HepG2 (cell line): Measurements from ENCODE around the gene WDR81. TPM values are rescaled to one million over a fixed set of nuclear protein-coding genes. Genes with fewer than 3 reads are reported as not detected.

Source experiments
- ATAC-seq: fragments of 200-7000 bp; cut with Tn5 transposase; 3 replicates; pipeline ENCODE4 v1.9.1; 2020; ENCODE audit warnings: mild to moderate bottlenecking, moderate library complexity
- BruUV-seq: library from RNA; stranded (reverse); fragments of 400-500 nt; replicated peaks from 2 replicates; lab custom pipeline; 2021; lab: Mats Ljungman, UMichigan
- CTCF ChIA-PET: fragments of 300-600 bp; formaldehyde crosslinking; extraction: SDS; loops from one replicate; lab custom pipeline; 2021; ENCODE audit warnings: low total read pairs, inconsistent platforms, low intra/inter-chr PET ratio; lab: Yijun Ruan, JAX
- POLR2A ChIA-PET: fragments of 350-600 bp; sonication (Branson Sonifier 250); formaldehyde crosslinking; loops from one replicate; lab custom pipeline; 2020; ENCODE audit warnings: antibody characterized with exemption, inconsistent platforms; lab: Yijun Ruan, JAX
- DNase-seq: peaks from one replicate; pipeline ENCODE4 v3.0.0-alpha.2; 2015; ENCODE audit warnings: low spot score
- FAIRE-seq: peaks from 3 replicates; lab custom pipeline; 2011; peaks lifted over from hg19 to GRCh38; lab: Jason Lieb, UNC
- H2AFZ ChIP-seq: one replicate; pipeline ENCODE4 v1.6.1; 2011; ENCODE audit warnings: low read length, inconsistent platforms
- H3K27ac ChIP-seq: fragments of 300-600 bp; 3 replicates; pipeline ENCODE4 v1.8.0; 2011; ENCODE audit warnings: mixed run types, mild to moderate bottlenecking, mixed read lengths, low read length, inconsistent platforms; ENCODE audit not compliant: insufficient read depth; ENCODE audit errors: extremely low read length
- H3K27me3 ChIP-seq, 2 experiments: fragments of 200-600 bp in 1 of 2; 2 replicates in 1 of 2; 3 replicates in 1 of 2; pipeline versions ENCODE4 v1.6.0 to v1.8.0; 2011; ENCODE audit warnings: low read length in 2 of 2, mild to moderate bottlenecking in 2 of 2, moderate library complexity in 2 of 2, inconsistent platforms in 1 of 2; ENCODE audit not compliant: insufficient read depth in 2 of 2, control insufficient read depth in 1 of 2
- H3K36me3 ChIP-seq, 2 experiments: fragments of 200-600 bp in 1 of 2; replicated peaks in 1 of 2; 2 replicates in 1 of 2; 3 replicates in 1 of 2; pipeline versions ENCODE4 v1.5.1 to v1.8.0; 2011; ENCODE audit warnings: low read length in 2 of 2, inconsistent platforms in 1 of 2; ENCODE audit not compliant: insufficient read depth in 2 of 2, control insufficient read depth in 1 of 2
- H3K4me1 ChIP-seq: 2 replicates; pipeline ENCODE4 v1.5.1; 2012; ENCODE audit warnings: low read length, inconsistent platforms; ENCODE audit not compliant: insufficient read depth
- H3K4me2 ChIP-seq: 2 replicates; pipeline ENCODE4 v1.6.0; 2011; ENCODE audit warnings: low read depth, low read length, inconsistent platforms
- H3K4me3 ChIP-seq, 3 experiments: fragments of 200-600 bp in 1 of 3; sonication (generic), shearing (Covaris generic) in 1 of 3; replicated peaks in 1 of 3; 2 replicates each; pipeline ENCODE4 v1.5.1; 2011 to 2016; ENCODE audit warnings: low read length in 3 of 3, inconsistent platforms in 2 of 3, low read depth in 2 of 3, mild to moderate bottlenecking in 2 of 3, control low read depth in 1 of 3, mixed read lengths in 1 of 3; ENCODE audit not compliant: insufficient read depth in 1 of 3
- H3K79me2 ChIP-seq: one replicate; pipeline ENCODE4 v1.6.1; 2011; ENCODE audit warnings: low read length, inconsistent platforms; ENCODE audit not compliant: insufficient read depth
- H3K9ac ChIP-seq: 2 replicates; pipeline ENCODE4 v1.6.0; 2011; ENCODE audit warnings: mild to moderate bottlenecking, low read depth, low read length, inconsistent platforms; ENCODE audit not compliant: insufficient read depth
- H3K9me3 ChIP-seq: 2 replicates; pipeline ENCODE4 v1.5.1; 2012; ENCODE audit warnings: mild to moderate bottlenecking, low read length
- H4K20me1 ChIP-seq: 2 replicates; pipeline ENCODE4 v1.6.0; 2011; ENCODE audit warnings: inconsistent platforms, mild to moderate bottlenecking, low read length, moderate library complexity; ENCODE audit not compliant: insufficient read depth
- CBX1 ChIP-seq: IDR thresholded peaks from one replicate; pipeline ENCODE4 v1.6.1; 2016; ENCODE audit warnings: antibody characterized with exemption, low read depth
- HIVEP1 ChIP-seq: sonication (generic); formaldehyde crosslinking; IDR thresholded peaks from 2 replicates; pipeline ENCODE4 v1.4.0; 2020; ENCODE audit warnings: mild to moderate bottlenecking, missing genetic modification reagents
- LCORL ChIP-seq, 2 experiments: fragments of 450-650 bp in 1 of 2; sonication (generic) in 1 of 2; formaldehyde crosslinking in 1 of 2; IDR thresholded peaks; 2 replicates each; pipeline versions ENCODE4 v1.5.0 to v1.6.1; 2017 to 2020; ENCODE audit warnings: antibody characterized with exemption in 1 of 2, missing genetic modification reagents in 1 of 2
- PLSCR1 ChIP-seq: sonication (generic); formaldehyde crosslinking; IDR thresholded peaks from 2 replicates; pipeline ENCODE4 v1.5.0; 2020; ENCODE audit warnings: missing genetic modification reagents, mild to moderate bottlenecking, borderline replicate concordance
- PRPF4 ChIP-seq: fragments of 200-400 bp; formaldehyde crosslinking; IDR thresholded peaks from 2 replicates; pipeline ENCODE4 v1.6.1; 2016; ENCODE audit warnings: low read length, low read depth; ENCODE audit not compliant: poor library complexity, severe bottlenecking
- RELA ChIP-seq: sonication (generic); formaldehyde crosslinking; IDR thresholded peaks from 2 replicates; pipeline ENCODE4 v1.4.0; 2020; ENCODE audit warnings: missing genetic modification reagents
- ZBTB3 ChIP-seq: sonication (generic); formaldehyde crosslinking; IDR thresholded peaks from 2 replicates; pipeline ENCODE4 v1.4.0; 2020; ENCODE audit warnings: low read depth, mild to moderate bottlenecking, moderate library complexity, missing genetic modification reagents, borderline replicate concordance
- ZNF274 ChIP-seq: sonication (generic); formaldehyde crosslinking; IDR thresholded peaks from 2 replicates; pipeline ENCODE4 v1.5.1; 2020; ENCODE audit warnings: mild to moderate bottlenecking, missing genetic modification reagents
- ZNF292 ChIP-seq: sonication (generic); formaldehyde crosslinking; IDR thresholded peaks from 2 replicates; pipeline ENCODE4 v1.8.1; 2022; ENCODE audit warnings: mild to moderate bottlenecking, low read depth, missing genetic modification reagents, borderline replicate concordance
- ZNF7 ChIP-seq: IDR thresholded peaks from 2 replicates; pipeline ENCODE4 v1.6.1; 2016; ENCODE audit warnings: missing biosample characterization, missing genetic modification reagents
- ZNF737 ChIP-seq: sonication (generic); formaldehyde crosslinking; IDR thresholded peaks from 2 replicates; pipeline ENCODE4 v1.5.0; 2020; ENCODE audit warnings: missing genetic modification reagents, mild to moderate bottlenecking, borderline replicate concordance
- ZSCAN29 ChIP-seq: sonication (generic); formaldehyde crosslinking; conservative IDR thresholded peaks from 2 replicates; pipeline ENCODE4 v1.4.0; 2020; ENCODE audit warnings: mild to moderate bottlenecking, missing genetic modification reagents
- WGBS: methylation state at CpG from one replicate; pipeline ENCODE4 v1.1.6; 2017; ENCODE audit warnings: low lambda C conversion rate; 5-methylcytosine and 5-hydroxymethylcytosine counted together
- in situ Hi-C: cut with HindIII; loops from 2 replicates; pipeline ENCODE4 v1.10.0; 2017; ENCODE audit warnings: low pct_unique_long_range_greater_than_20kb; ENCODE audit not compliant: extremely low pct_ligation_motif_present
- intact Hi-C: fragments of 100-400 bp; cut with micrococcal nuclease; formaldehyde crosslinking; loops from one replicate; pipeline ENCODE4 v1.10.0; 2022; ENCODE audit not compliant: unreplicated experiment
- polyA plus RNA-seq, 8 experiments: library from polyadenylated mRNA; depleted of rRNA in 3 of 8; stranded (reverse) in 7 of 8; unstranded in 1 of 8; fragments of >200 nt; fragmentation: Illumina TruSeq in 4 of 8; extraction: Trizol in 4 of 8; gene quantifications; 2 replicates each; pipeline versions ENCODE4 v1.2.1 to v1.2.3, GENCODE V29; 2011 to 2016; ENCODE audit warnings: low read depth in 4 of 8, missing spikeins in 1 of 8, mixed read lengths in 1 of 8; ENCODE audit not compliant: insufficient read depth in 1 of 8
- total RNA-seq, 5 experiments: library from RNA; depleted of rRNA; stranded (reverse); fragments of >200 nt; fragmentation: Illumina TruSeq; extraction: Trizol; gene quantifications; 2 replicates each; pipeline ENCODE4 v1.2.3, GENCODE V29; 2016; ENCODE audit warnings: low read depth in 1 of 5
- TF ChIP-seq, protein P1 (sequence below): sonication (generic); formaldehyde crosslinking; conservative IDR thresholded peaks from 2 replicates; pipeline ENCODE4 v1.4.0; 2020; ENCODE audit warnings: missing genetic modification reagents
- TF ChIP-seq, protein P2 (sequence below): sonication (generic); formaldehyde crosslinking; IDR thresholded peaks from 2 replicates; pipeline ENCODE4 v1.8.1; 2023; ENCODE audit warnings: mild to moderate bottlenecking, missing genetic modification reagents
- TF ChIP-seq, protein P3 (sequence below): sonication (generic); formaldehyde crosslinking; IDR thresholded peaks from 2 replicates; pipeline ENCODE4 v1.4.0; 2020; ENCODE audit warnings: mild to moderate bottlenecking, missing genetic modification reagents

WDR81 gene
- total and polyA plus RNA-seq, 2 of the 13 experiments (the other 11 are each of a cell fraction or from before 2014, with no cell fraction given): 9.1 to 16.7 TPM

DNA sequence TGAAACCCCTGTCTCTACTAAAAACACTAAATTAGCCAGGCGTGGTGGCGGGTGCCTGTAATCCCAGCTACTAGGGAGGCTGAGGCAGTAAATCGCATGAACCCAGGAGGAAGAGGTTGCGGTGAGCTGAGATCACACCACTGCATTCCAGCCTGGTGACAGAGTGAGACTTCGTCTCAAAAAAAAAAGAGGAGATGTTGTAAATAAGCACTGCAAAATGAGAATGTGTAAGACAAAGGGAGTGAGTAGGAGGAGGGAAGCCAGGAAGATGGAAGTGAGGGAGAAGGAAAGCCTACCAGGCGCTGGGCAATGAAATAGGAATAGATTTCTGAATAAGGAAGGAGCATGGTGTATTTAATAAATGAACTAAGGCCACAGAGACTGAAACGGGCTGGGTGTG, 31.2 kb upstream of the WDR81 start (continued):
- TF ChIP-seq, protein P1, sequence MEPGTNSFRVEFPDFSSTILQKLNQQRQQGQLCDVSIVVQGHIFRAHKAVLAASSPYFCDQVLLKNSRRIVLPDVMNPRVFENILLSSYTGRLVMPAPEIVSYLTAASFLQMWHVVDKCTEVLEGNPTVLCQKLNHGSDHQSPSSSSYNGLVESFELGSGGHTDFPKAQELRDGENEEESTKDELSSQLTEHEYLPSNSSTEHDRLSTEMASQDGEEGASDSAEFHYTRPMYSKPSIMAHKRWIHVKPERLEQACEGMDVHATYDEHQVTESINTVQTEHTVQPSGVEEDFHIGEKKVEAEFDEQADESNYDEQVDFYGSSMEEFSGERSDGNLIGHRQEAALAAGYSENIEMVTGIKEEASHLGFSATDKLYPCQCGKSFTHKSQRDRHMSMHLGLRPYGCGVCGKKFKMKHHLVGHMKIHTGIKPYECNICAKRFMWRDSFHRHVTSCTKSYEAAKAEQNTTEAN: no peak
- no peak for TF ChIP-seq CBX1
- TF ChIP-seq ZBTB3 (CRISPR knock-in tag): no peak
- no peak for TF ChIP-seq ZNF737 (CRISPR knock-in tag)
- TF ChIP-seq, all 625 proteins: peak for 0

DNA sequence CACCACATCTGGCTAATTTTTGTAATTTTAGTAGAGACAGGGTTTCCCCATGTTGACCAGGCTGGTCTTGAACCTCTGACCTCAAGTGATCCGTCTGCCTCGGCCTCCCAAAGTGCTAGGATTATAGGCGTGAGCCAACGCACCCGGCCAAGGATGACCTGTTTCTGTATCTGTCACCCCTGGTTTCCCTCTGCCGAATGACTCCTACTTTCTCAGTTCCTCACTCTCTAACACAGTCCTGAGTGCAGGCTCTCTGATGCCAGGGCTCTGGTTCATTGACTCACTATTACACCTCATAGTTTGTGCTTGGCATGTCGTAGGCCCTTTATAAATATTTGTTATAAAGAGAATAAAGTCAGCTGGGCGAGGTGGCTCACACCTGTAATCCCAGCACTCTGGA, 29.1 kb upstream of the WDR81 start:
- no peaks in the 10 kb centered on the region for H3K9me3 ChIP-seq
- no peak for DNase-seq
- H3K4me3 ChIP-seq: no peak overlapping the region
- H3K9ac ChIP-seq: no peak overlapping the region
- in situ Hi-C loops (no loop called here), intact Hi-C loops (no loop called here)
- 60% methylated on average over 8 of the region's 8 CpGs for WGBS
- peaks cover 19% of the 10 kb centered on the region for H3K4me1 ChIP-seq
- peaks cover 0 to 1% of the 10 kb centered on the region in 2 experiments; a peak in 1 of 5 replicates for H3K27me3 ChIP-seq
- POLR2A ChIA-PET: no interaction called here
- no peak for ATAC-seq
- H3K27ac ChIP-seq: no peak overlapping the region
- CTCF ChIA-PET: no interaction called here
- H3K36me3 ChIP-seq: no peaks in the 10 kb centered on the region
- no peaks in the 10 kb centered on the region for H4K20me1 ChIP-seq
- no peak for FAIRE-seq
- no TSS peak for BruUV-seq
- TF ChIP-seq PRPF4: no peak
- TF ChIP-seq ZNF292: no peak
- no peak for TF ChIP-seq ZBTB3 (CRISPR knock-in tag)
- TF ChIP-seq, protein P2, sequence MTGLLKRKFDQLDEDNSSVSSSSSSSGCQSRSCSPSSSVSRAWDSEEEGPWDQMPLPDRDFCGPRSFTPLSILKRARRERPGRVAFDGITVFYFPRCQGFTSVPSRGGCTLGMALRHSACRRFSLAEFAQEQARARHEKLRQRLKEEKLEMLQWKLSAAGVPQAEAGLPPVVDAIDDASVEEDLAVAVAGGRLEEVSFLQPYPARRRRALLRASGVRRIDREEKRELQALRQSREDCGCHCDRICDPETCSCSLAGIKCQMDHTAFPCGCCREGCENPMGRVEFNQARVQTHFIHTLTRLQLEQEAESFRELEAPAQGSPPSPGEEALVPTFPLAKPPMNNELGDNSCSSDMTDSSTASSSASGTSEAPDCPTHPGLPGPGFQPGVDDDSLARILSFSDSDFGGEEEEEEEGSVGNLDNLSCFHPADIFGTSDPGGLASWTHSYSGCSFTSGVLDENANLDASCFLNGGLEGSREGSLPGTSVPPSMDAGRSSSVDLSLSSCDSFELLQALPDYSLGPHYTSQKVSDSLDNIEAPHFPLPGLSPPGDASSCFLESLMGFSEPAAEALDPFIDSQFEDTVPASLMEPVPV (CRISPR knock-in tag): no peak
- TF ChIP-seq LCORL (IDR thresholded peaks at IDR 0.05): no peak
- no peak for TF ChIP-seq LCORL (CRISPR knock-in tag; IDR thresholded peaks at IDR 0.05)
- TF ChIP-seq ZNF274 (CRISPR knock-in tag): no peak
- TF ChIP-seq ZNF7 (CRISPR knock-in tag): no peak
- TF ChIP-seq PLSCR1 (CRISPR knock-in tag): no peak
- TF ChIP-seq CBX1: no peak
- TF ChIP-seq, protein P3, sequence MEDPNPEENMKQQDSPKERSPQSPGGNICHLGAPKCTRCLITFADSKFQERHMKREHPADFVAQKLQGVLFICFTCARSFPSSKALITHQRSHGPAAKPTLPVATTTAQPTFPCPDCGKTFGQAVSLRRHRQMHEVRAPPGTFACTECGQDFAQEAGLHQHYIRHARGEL (CRISPR knock-in tag): no peak
- TF ChIP-seq HIVEP1: no peak
- no peak for TF ChIP-seq ZSCAN29 (CRISPR knock-in tag)
- TF ChIP-seq RELA (CRISPR knock-in tag): no peak
- H2AFZ ChIP-seq: no peak overlapping the region
- H3K79me2 ChIP-seq: no peaks in the 10 kb centered on the region
- no peak overlapping the region for H3K4me2 ChIP-seq
